Right lobe of liver (tissue), 6 donors: Measurements from ENCODE around the gene AHSA1. TPM values are rescaled to one million over a fixed set of nuclear protein-coding genes. Genes with fewer than 3 reads are reported as not detected.

Experiments used
- ATAC-seq, 4 donors: fragments of 200-7000 bp; cut with Tn5 transposase; one replicate each; pipeline ENCODE4 v1.9.1; 2020; ENCODE audit warnings: mild to moderate bottlenecking in 4 of 4, moderate library complexity in 4 of 4
- DNase-seq, 3 donors: peaks; one replicate each; pipeline ENCODE4 v3.0.0-alpha.2; 2020
- H3K27ac ChIP-seq, 3 donors: fragments of 200-600 bp; one replicate each; pipeline ENCODE4 v1.8.0; 2022
- H3K27me3 ChIP-seq, 2 donors: fragments of 200-600 bp; one replicate each; pipeline ENCODE4 v1.8.0; 2022
- H3K36me3 ChIP-seq, 4 donors: fragments of 200-600 bp; sonication (generic) in 1 of 4; one replicate each; pipeline versions ENCODE4 v1.5.1 to v1.8.0; 2017 to 2022; ENCODE audit warnings: control low read depth in 1 of 4
- H3K4me1 ChIP-seq, 4 donors: fragments of 200-600 bp; sonication (generic) in 1 of 4; one replicate each; pipeline versions ENCODE4 v1.5.1 to v1.8.0; 2017 to 2022; ENCODE audit warnings: control low read depth in 1 of 4
- H3K4me3 ChIP-seq, 3 donors: fragments of 200-600 bp; one replicate each; pipeline ENCODE4 v1.8.0; 2022
- H3K9me3 ChIP-seq, 4 donors: fragments of 200-600 bp; sonication (generic) in 1 of 4; one replicate each; pipeline versions ENCODE4 v1.5.1 to v1.8.0; 2017 to 2022; ENCODE audit warnings: control low read depth in 1 of 4
- CTCF ChIP-seq, 4 donors: fragments of 200-600 bp in 3 of 4; fragments of 450-650 bp in 1 of 4; IDR thresholded peaks; one replicate each; pipeline versions ENCODE4 v1.5.1 to v1.8.0; 2016 to 2022; ENCODE audit warnings: antibody characterized with exemption in 4 of 4, mild to moderate bottlenecking in 2 of 4
- POLR2A ChIP-seq: fragments of 450-650 bp; IDR thresholded peaks from one replicate; pipeline ENCODE4 v1.6.1; 2017; ENCODE audit warnings: antibody characterized with exemption, mild to moderate bottlenecking
- WGBS: methylation state at CpG from one replicate; pipeline ENCODE4 v1.1.6; 2018; ENCODE audit warnings: low coverage, low lambda C conversion rate; ENCODE audit not compliant: insufficient coverage; ENCODE audit errors: missing lambda C conversion rate; 5-methylcytosine and 5-hydroxymethylcytosine counted together
- intact Hi-C, 2 donors: fragments of 100-400 bp; cut with DNase I; formaldehyde crosslinking; loops; one replicate each; pipeline versions ENCODE4 v1.11.2 to v1.14.1; 2022
- small RNA-seq, 2 experiments: library from RNA; depleted of rRNA; stranded (forward); fragments of <200 nt; gene quantifications; one replicate each; pipeline ENCODE3, GENCODE V24; 2016
- total RNA-seq, 6 experiments: library from RNA; depleted of rRNA in 2 of 6; stranded (reverse); fragments of >200 nt in 2 of 6; fragmentation: NEBNext Ultra II Directional in 3 of 6; extraction: Animal tissue kit (Norgen Biotek cat#: 25700) in 3 of 6; gene quantifications; one replicate each; pipeline versions ENCODE4 v1.1.0 to v1.2.4, GENCODE V29; 2016 to 2023
- donor health status: DM: no; HTN: yes; CAD: no.
- donor health status: DM: no; HTN: no; CAD: no.
- donor health status: DM: no; HTN: no; CAD: no.
- donor health status: DM: no; HTN: yes; CAD: no.
- donor health status: DM: no; HTN: yes; CAD: no.

The AHSA1 gene
- total RNA-seq, 6 experiments from 2014 or later: 40.6 to 114 (median 77.6) TPM

GRCh38 chr14:77511486-77512162, 53.7 kb downstream of the AHSA1 start:
- H3K9me3 ChIP-seq: no peaks in the 10 kb centered on the region
- no peaks in the 10 kb centered on the region for H3K27me3 ChIP-seq
- H3K27ac ChIP-seq: no peak overlapping the region
- TF ChIP-seq CTCF (IDR thresholded peaks at IDR 0.05) (no peak), POLR2A (no peak)
- H3K4me3 ChIP-seq: no peak overlapping the region
- no peak for DNase-seq
- H3K4me1 ChIP-seq: no peaks in the 10 kb centered on the region
- intact Hi-C loops: no loop called here
- no peak for ATAC-seq
- peaks cover 0 to 31% (median 9%) of the 10 kb centered on the region in 4 donors for H3K36me3 ChIP-seq
- 71% methylated on average over 8 of the region's 8 CpGs for WGBS

- no peaks in the 10 kb centered on the region for H3K4me1 ChIP-seq
- intact Hi-C loops: no loop called here
- H3K27me3 ChIP-seq: no peaks in the 10 kb centered on the region
- ATAC-seq (no peak), DNase-seq (no peak)
- H3K4me3 ChIP-seq: no peak overlapping the region
- no peak for TF ChIP-seq CTCF (IDR thresholded peaks at IDR 0.05)
- TF ChIP-seq POLR2A: no peak
- no peak overlapping the region for H3K27ac ChIP-seq
- H3K36me3 ChIP-seq: peaks cover 0 to 37% (median 10%) of the 10 kb centered on the region in 4 donors
- no peaks in the 10 kb centered on the region for H3K9me3 ChIP-seq
Observed at GRCh38 chr14:77516126-77516525, 58.2 kb downstream of the AHSA1 start.

Small RNAs within 50 kb of the gene (small RNA-seq; reads per million reads assigned to genes)
- 0 to 0.13 reads per million in 2 experiments for gene RF00404

Other genes with a start within 250 kb of the AHSA1 start
- gene NGB, start 186.9 kb upstream of the AHSA1 start, total RNA-seq: not detected
- 10 to 100 TPM in 5 of 6 experiments, 1 to 10 TPM in 1; 5.5 to 15.9 (median 12.9) TPM for gene POMT2, start 137.2 kb upstream of the AHSA1 start, total RNA-seq
- 100 to 1,000 TPM in 1 of 6 experiments, 10 to 100 TPM in 5; 31.1 to 123 (median 50.0) TPM for gene GSTZ1, start 137.1 kb upstream of the AHSA1 start, total RNA-seq
- 1 to 10 TPM; 2.5 to 4.4 (median 3.1) TPM for gene TMED8, start 81.0 kb upstream of the AHSA1 start, total RNA-seq
- gene SAMD15, start 80.7 kb upstream of the AHSA1 start, total RNA-seq: under 1 TPM in 4 of 6 experiments, not detected in 2; 0.12 to 0.42 (median 0.31) TPM
- under 1 TPM in 4 of 6 experiments, not detected in 2; 0.20 to 0.47 (median 0.37) TPM for gene NOXRED1, start 34.6 kb upstream of the AHSA1 start, total RNA-seq
- gene VIPAS39, start 492 bp upstream of the AHSA1 start, total RNA-seq: 1 to 10 TPM; 7.2 to 9.9 (median 8.6) TPM
- gene ISM2, start 40.7 kb downstream of the AHSA1 start, total RNA-seq: under 1 TPM in 1 of 6 experiments, not detected in 5; 0.37 TPM
- 10 to 100 TPM in 3 of 6 experiments, 1 to 10 TPM in 3; 5.9 to 16.4 (median 10.7) TPM for gene SPTLC2, start 158.5 kb downstream of the AHSA1 start, total RNA-seq
- 1 to 10 TPM; 4.9 to 7.1 (median 5.5) TPM for gene ALKBH1, start 249.9 kb downstream of the AHSA1 start, total RNA-seq